ENCODE results near the gene HPCAL4. TPM values are rescaled to one million over a fixed set of nuclear protein-coding genes. Genes with fewer than 3 reads are reported as not detected.

HPCAL4 gene
- total RNA-seq, 1 donor from 2014 or later = 0.49 TPM

DNA sequence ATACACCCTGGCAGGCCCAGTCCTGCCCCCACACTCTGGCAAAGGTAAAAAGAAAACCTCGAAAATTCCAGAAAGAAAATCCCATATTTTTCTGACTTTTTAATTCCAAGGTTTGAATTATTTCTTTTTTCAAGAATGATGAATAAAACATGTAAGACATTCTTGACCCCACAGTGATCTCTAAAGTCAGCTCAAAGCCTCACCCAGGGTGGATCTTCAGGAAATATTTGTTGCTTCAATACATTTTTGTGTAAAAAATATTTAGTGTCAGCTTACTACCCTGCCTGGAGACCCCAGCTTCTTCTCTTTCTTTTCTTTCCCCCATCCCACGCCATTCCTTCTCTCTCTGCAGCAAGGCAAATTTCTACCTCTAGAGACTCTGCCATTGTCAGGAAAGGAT is 12.3 kb downstream of the HPCAL4 start:
- Mint-ChIP-seq H3K27ac (ENCODE audit: unreplicated experiment) (no peak overlapping the region), H3K36me3 (ENCODE audit: low read depth) (no peaks in the 10 kb centered on the region), H3K4me1 (peaks cover 6% of the 10 kb centered on the region), H3K9me3 (no peaks in the 10 kb centered on the region), H3K27me3 (ENCODE audit: low read depth) (peaks cover 48% of the 10 kb centered on the region), H3K4me3 (no peak overlapping the region)
- no peak for DNase-seq (ENCODE audit: low read depth, low spot score)
- TF ChIP-seq, protein P1, sequence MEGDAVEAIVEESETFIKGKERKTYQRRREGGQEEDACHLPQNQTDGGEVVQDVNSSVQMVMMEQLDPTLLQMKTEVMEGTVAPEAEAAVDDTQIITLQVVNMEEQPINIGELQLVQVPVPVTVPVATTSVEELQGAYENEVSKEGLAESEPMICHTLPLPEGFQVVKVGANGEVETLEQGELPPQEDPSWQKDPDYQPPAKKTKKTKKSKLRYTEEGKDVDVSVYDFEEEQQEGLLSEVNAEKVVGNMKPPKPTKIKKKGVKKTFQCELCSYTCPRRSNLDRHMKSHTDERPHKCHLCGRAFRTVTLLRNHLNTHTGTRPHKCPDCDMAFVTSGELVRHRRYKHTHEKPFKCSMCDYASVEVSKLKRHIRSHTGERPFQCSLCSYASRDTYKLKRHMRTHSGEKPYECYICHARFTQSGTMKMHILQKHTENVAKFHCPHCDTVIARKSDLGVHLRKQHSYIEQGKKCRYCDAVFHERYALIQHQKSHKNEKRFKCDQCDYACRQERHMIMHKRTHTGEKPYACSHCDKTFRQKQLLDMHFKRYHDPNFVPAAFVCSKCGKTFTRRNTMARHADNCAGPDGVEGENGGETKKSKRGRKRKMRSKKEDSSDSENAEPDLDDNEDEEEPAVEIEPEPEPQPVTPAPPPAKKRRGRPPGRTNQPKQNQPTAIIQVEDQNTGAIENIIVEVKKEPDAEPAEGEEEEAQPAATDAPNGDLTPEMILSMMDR (conservative IDR thresholded peaks at IDR 0.05) = no peak

DNA sequence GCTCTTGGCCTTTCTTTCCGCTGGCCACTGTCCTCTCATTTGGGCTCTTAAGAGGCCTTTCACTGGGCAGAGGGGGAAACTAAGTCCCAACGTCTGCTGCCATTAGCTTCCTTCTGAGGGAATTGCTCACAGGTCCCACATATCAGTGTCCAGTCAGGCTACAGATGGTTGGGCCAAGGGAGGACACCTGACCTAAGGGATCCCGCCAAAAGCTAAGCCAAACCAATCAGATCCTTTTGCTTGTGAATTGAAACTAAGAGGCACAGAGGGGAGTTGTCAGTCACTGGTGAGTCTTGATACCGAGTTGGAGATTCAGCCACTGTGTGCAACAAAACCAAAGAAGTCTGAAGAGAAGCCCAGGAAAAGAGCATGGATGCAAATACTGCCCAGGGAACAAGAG is 13.6 kb downstream of the HPCAL4 start:
- TF ChIP-seq, protein P1 (conservative IDR thresholded peaks at IDR 0.05) = no peak
- Mint-ChIP-seq H3K4me1 (peaks cover 6% of the 10 kb centered on the region), H3K9me3 (no peaks in the 10 kb centered on the region), H3K27me3 (ENCODE audit: low read depth) (peaks cover 53% of the 10 kb centered on the region), H3K4me3 (no peak overlapping the region), H3K27ac (ENCODE audit: unreplicated experiment) (no peak overlapping the region), H3K36me3 (ENCODE audit: low read depth) (no peaks in the 10 kb centered on the region)
- no peak for DNase-seq (ENCODE audit: low read depth, low spot score)

DNA sequence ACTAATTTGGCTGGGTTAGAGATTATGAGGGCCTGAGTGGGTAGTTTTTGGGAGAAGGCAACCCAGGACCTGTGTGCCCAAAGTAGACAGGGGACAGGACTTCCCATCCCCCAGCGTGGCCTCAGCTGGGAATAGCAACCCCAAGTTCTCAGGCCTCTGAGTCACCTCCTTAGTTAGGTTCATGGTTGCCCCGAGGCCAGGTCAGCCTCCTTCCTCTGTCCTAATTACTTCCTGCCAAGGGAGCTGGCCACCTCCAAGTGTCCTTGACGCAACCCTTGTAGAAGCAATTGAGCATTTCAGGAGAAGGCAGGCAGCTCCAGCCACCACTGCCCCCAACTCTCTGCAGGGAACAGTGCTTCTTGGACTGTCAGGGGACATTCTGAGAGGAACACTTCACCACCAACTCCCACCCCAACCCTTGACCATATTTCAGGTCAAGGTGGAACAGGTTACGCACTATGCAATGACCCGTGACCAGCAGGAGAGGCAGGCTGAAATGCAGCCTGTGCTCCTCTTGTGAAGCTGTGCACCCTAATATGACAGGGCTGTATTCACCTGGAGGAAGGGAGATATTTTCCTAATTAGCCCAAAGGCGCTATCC is 14.2 kb downstream of the HPCAL4 start:
- Mint-ChIP-seq H3K4me3 (no peak overlapping the region), H3K9me3 (no peaks in the 10 kb centered on the region), H3K27ac (ENCODE audit: unreplicated experiment) (no peak overlapping the region), H3K36me3 (ENCODE audit: low read depth) (no peaks in the 10 kb centered on the region), H3K27me3 (ENCODE audit: low read depth) (peaks cover 53% of the 10 kb centered on the region), H3K4me1 (peaks cover 6% of the 10 kb centered on the region)
- DNase-seq (ENCODE audit: low read depth, low spot score) = no peak
- TF ChIP-seq, protein P1 (conservative IDR thresholded peaks at IDR 0.05) = no peak

DNA sequence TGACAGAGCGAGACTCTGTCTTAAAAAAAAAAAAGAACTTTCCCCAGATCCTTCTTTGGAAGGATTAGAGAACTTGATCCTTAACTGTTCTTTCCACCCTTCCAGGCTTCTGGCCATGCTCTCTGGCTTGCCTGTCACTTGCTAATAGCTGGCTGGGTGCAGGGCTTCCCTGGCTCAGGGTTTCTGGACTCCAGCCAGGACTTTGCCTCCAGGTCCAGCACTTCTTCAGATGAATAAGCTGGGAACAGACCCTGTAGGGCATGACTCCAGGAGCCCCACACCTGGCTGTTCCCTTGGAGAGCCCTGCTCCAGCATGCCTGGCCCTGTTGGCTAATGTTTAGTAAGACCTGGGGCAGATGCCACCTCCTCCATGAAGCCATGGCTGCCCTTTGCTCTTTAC is 16.0 kb downstream of the HPCAL4 start:
- Mint-ChIP-seq H3K9me3 (no peaks in the 10 kb centered on the region), H3K36me3 (ENCODE audit: low read depth) (no peaks in the 10 kb centered on the region), H3K4me3 (no peak overlapping the region), H3K27ac (ENCODE audit: unreplicated experiment) (no peak overlapping the region), H3K4me1 (peaks cover 6% of the 10 kb centered on the region), H3K27me3 (ENCODE audit: low read depth) (peaks cover 49% of the 10 kb centered on the region)
- DNase-seq (ENCODE audit: low read depth, low spot score) = no peak
- TF ChIP-seq, protein P1 (conservative IDR thresholded peaks at IDR 0.05) = no peak

DNA sequence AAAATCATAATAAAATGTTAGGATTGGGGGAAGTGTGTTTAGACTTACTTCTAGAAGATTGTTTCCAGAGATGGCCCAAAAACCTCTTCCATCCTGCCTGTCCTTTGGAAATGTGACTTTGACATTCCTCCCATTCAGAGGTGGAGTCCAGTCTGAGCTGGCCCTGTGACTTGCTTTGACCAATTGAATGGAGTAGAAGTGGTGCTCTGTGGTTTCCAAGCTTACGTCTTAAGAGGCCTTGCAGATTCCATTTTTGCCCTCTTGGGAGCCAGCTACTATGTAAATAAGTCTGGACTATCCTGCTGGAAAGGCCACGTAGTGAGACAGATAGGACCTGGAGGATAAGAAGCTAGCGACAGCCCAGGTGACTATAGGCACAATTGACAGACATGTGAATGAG is 18.0 kb downstream of the HPCAL4 start:
- Mint-ChIP-seq H3K4me1 (peaks cover 6% of the 10 kb centered on the region), H3K9me3 (no peaks in the 10 kb centered on the region), H3K27me3 (ENCODE audit: low read depth) (peaks cover 60% of the 10 kb centered on the region), H3K27ac (ENCODE audit: unreplicated experiment) (no peak overlapping the region), H3K36me3 (ENCODE audit: low read depth) (no peaks in the 10 kb centered on the region), H3K4me3 (peak overlapping the region; percentile 58)
- TF ChIP-seq, protein P1 (conservative IDR thresholded peaks at IDR 0.05) = no peak
- no peak for DNase-seq (ENCODE audit: low read depth, low spot score)

Measured in neural crest cell (in vitro differentiated cells).